Amygdala (tissue), 56 donors: ENCODE results near the gene ALDH1L1.

Source experiments
- DNase-seq, 56 donors: peaks; one replicate each; lab custom pipeline; 2025; lab: John Stamatoyannopoulos, UW

The ALDH1L1 gene

DNA sequence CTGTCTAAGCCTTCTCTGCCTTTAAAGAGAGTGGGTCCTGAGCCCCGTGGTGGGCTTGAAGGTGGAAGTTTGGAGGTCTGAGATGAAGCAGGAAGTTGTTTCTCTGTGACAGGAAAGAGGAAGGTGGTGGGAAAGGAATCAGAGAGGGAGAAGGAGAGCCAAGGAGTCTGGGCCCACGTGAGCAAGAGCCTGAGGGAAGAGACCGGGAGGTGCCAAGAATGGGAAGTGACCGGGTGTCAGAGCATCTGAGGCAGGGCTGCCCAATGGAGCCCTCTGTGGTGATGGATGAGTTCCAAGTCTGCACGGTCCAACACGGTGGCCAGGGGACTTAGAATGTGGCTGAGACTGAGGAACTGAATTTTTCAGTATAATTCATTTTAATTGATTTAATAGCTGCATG, 24.6 kb downstream of the ALDH1L1 start:
- DNase-seq, result no peak

DNA sequence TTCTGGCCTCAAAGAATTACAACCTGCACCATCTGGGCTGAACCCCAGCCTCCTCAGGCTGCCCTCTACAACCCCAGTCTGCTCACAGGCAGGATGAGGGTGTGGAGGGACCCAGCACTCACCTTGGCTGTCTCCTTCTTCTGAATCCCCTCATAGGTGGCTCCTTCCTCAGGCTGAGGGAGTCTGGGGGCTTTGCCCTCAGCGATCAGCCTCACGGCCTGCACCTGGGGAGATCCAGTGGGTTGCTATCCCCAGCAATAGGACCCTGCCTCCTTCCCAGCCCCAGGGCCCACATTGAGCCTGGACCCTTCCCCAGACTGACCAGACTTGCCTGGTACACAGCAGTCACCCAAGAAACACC, 25.1 kb downstream of the ALDH1L1 start:
- DNase-seq, result no peak

DNA sequence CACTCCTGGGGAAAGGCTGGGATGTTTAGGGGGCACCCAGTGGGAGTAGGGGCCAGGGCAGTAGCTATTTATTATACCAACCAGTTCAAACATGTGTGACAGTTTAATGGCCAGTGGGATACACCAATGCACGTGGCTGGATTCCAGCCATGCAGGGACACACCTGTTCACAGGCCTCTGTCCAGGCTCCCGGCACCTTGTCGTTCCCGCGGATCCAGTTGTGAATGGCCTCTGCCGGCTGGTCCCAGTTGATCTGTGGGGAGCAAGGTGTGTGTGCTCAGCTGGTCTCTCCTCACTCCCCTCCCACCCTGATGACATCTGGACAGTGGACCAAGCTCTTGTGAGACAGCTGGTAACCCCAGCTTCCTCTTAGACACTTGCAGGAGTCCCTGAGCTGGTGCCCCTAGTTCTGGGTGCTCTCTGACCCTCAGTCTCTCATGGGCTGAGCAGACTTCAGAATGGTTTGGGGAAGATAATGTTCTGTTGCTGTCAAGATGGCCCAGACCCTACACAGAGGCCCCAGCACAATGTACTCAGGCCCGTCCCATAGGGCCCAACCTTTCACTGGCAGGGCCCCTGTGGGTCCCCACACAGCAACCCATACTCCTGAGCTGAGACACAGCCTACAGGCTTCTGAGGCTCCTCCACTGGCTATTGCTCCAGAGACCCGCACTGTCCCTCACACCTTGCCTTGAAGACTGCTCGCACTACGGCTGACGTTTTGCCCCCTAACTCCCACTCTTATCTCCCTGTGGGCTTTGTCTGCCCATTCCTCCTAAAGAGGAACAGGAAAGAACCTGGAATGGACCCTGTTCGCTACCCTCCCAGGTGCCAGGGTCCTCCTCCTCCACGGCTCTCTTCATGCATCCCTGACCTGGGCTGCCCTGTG, 25.8 kb downstream of the ALDH1L1 start:
- DNase-seq, result no peak

DNA sequence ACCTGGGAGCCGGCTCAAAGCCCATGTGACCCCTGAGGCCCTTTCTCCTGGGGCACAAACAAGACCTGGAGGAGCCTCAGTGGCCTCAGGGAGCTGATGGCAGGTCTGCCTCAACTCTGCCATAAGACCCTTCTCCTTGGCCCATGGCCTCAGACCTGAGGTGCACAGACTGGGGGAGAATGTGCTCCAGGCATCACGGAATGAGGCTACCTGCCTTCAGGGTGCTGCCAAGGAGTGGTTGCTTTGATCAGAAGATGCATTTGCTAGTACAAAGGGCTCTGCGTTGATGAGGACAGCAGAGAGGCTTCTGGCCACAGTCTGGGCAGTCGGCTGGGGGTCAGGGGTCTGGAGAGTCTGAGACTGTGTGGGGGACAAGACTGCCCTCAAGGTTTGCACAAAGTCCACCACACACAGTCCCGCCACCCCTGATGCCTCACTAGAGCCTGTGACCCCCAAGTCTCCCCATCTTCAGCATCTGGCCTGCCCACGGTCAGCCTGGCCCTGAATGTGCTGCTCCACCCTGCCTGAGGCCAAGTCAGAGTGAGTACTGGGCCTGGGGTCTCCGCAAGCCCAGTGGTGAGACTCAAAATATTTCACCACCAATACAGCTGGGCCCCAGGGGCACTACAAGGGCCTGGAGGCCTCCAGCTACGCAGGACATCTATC, 26.6 kb downstream of the ALDH1L1 start:
- DNase-seq, result no peak

DNA sequence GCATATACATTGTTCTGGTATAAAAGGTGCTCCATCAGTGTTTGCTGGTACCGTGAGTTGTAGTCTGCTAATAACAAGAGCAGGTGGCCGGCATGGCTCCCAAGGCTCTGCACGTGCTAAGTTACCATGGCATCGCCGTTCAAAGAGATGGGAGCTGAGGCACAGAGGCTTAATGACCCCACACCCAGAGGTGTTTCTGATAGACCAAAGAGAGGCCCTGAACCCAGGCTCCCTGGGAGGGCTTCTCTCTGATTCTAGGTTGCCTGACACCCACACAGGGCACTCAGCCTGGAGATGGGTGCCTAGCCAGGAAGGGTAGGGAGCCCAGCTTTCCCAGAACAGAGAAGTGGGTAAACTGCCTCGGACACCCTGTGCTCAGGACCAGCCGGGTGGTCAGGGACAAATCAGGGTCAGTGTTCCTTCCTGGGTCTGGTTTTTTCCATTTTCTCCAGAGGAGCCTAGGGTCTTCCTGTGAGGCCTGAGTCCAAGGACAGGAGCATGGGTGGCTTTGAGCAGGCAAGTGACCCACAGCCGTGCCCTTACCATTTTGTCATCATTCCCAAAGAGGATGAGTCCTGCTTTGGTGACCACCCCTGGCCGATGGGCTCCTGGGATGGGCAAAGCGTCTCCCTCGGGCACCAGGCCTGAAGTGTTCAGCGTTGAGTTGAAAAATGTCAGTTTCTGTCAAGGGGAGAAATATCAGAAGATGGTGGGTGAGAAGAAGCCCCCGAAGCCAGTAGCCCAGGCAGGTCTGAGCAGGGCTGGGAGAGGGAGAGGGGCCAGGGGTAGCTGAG, 27.3 kb downstream of the ALDH1L1 start:
- DNase-seq, result no peak

DNA sequence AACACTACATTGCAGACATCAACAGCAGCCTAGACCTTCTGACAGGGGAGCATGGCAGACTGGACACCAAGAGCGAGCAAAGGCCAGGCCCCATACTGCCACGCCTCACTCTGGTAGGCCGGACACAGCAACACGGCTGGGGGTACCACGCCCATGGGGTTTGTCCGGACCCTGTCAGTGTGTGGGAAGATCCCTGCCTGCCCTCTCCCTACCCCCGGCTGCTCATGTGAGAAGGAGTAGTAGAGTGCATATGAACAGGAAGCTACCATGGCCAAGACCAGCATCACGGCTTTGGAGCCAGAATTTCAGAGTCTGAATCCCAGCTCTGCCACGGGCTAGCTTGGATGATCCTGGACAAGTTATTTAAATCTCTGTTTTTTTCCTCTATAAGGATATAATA, 27.9 kb downstream of the ALDH1L1 start:
- no peak for DNase-seq

DNA sequence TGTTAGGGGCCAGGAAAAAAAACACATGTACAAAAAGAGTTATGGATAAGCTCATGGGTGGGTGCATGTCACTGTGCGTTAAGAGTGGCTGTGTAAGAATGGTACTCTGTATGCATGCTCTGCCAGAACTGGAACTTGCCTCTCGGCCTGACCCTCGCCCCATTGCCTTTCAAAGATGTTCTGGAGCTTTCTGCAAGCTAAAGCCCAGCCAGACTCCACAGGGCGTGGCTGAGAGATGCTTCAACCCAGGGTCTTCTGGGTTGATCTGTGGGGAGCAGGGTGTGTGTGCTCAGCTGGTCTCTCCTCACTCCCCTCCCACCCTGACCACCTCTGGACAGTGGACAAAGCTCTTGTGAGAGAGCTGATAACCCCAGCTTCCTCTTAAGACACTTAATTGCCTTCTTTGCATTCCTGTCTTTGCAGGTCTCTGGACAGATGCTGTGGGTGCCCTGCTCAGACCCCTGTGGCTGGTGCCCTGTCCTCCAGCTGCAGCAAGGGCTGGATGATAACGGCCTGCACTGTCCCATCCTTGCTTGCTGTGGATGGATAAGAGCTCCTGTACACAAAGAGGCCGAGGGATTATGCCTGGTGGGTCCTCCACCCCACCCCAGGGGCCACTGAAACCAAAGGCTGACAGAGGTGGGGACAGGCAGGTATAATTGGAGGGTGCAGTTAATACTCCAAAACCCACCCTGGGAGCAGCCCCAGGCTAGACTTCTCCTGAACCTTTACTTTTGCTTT, 28.7 kb downstream of the ALDH1L1 start:
- no peak for DNase-seq

DNA sequence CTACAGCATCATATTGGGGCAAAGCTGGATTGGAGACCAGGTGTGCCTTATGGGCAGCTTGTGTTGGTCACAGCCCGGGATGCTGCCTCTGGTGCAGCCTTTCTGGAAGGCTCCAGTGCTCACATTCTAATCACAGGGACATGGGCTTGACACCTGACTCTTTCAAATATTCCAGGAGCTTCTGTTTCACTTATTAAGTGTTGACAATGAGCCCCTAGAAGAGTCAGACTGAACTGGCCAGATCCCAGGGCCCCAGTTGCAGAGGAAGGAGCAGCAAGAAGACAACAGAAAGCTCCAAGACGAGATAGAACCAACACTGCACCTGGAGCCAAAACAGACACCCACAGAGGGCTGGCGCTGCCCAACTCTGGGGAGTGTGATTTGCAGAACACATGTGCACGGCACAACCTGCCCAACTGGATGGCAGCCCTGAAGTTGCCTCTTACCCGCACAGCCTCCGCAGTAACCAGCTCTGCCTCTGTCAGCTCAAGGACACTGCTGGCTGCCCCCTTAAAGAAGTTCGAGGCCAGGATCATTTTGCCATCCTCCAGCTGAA, 30.3 kb downstream of the ALDH1L1 start:
- DNase-seq, result no peak

DNA sequence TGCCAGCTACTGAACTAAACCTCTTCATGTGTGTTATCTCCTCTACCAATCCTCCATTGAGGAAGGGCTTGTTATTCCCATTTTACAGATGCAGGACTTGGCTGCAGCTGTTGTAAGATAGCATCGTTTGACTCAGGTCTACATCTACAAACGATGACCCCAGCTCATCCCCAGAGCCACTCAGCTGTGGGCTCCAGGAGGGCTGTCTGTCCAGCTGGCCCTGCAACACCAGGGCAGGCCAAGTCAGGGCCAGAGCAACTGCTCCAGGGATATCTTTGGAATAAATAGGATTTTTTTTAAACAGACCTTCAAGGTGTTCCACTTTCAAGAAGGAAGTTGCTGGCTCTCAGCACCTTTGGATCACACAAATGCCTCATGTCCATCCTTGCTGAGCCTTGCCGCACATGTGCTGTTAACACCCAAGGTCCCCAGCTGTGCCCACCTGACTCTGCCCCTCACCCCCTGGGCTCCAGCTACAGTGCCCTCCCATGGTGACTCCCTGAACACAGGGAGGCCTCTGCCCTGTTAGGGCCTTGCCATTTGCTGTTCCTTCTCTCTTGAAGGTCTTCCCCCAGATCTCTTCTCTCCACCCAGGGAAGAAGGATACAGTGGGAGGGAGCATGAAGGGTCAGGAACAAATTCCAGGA, 31.0 kb downstream of the ALDH1L1 start:
- no peak for DNase-seq

DNA sequence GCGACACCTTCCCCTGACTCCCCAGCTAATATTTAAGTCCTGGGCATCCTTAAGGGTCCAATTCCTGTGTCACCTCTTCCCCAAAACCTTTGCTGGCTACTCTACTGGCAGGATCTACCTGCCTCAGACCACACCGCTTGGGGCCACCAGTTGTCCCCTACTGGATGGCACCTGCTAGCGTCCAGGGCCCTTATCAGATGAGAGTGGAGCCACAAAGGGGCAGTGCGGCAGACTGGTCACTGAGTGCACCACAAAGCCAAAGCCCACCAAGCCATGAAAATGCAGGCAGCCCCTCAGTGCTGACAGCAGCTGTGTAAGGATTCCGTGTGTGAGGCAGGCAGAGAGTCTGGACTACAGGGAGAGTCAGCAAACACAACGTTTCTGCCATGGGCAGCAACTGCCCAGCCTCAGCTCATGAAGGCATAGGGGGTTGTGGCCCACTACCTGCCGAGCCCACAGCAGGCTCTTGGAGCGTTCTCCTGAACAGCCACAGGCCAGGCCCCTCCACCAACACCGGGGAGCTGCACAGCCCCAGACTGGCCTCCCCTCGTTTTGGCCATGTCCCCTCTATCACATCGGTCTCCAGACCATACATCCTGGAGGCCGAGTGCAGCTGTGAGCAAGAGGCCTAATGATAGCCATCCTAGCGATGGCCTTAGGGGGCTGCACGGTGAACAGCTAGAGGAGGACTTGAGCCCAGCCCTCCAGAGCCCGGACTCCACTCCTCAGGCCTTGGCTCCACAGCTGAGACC, 32.3 kb downstream of the ALDH1L1 start:
- DNase-seq, result no peak

DNA sequence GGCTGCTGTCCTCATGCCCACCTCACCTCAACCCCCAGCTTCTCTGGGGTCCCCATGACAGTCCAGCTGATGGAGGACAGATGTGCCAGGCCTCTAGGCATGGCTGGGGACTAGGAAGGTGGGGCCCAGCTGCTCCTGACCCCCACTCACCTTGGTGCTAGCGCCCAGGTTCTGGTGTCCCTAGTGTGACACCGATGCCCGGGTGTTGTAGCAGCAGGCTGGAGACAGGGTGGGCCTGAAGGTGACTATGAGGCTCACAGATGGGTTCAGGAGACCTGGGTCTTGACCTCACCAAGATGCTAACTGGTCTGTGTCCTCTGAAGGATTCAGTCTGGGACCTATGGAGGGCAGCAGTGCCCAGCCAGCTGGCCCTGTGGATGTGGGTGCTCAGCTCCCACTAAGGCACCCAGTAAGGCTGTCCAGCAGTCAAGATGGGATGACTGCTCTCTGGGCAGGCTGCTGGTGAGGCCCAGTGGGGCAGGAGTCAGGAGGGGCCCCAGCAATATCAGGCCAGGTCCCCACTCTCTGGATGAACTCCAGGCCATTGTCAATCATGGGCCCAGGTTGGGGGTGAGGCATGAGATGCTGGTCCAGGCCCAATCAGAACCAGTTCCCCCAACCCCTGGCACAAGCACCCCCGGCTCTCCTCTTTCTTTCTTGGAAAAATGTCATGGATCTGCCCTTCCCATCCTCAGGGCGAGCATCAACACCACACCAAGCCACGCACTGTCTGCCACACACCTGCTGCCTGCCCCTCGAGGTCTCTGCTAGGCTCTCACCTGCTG, 33.0 kb downstream of the ALDH1L1 start:
- no peak for DNase-seq

DNA sequence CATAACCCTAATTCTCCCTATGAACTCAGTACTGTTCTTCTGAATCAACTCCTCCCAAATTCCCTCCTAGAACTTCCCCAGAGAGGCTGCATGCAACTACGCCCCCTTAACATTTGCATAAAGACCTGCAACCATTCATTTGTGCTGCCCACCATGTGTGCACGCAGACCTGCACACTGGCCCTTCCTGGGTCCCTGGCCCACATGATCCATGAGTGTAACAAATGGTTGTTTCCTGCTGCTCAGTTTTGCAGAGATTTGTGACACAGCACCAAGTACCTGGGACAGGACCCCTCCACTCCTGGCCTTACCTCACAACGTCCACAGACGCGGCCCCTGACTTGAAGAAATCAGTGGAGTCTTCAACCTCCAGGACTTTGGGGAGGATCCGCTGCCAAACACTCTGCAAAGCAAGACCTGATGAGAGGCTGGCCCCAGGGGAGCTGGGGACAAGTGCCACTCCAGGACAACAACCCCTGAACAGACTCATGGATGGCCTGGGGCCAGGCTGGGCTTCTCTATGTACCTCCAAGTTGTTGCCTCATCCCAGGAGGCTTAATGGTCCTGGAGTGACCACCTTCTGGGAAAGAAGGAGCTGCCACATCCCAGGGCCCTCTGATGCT, 33.8 kb downstream of the ALDH1L1 start:
- no peak for DNase-seq

DNA sequence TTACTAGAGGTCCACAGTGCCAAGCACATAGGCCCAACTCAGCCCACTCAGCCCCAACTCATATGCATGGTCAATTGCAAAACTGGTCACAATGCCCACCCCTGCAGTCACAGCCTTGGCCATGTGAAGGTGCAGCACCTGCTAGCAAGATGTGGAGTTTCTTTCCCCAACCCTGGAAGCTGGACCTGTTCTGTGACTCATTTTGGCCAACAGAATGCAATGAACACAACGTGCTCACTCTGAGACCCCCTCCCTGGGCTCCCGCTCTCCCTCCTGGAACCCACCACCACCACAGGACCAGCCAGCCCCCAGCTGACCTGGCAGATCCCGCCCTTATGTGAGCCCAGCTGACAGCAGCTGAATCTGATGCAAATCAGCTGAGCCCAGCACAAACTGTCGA, 34.4 kb downstream of the ALDH1L1 start:
- no peak for DNase-seq

DNA sequence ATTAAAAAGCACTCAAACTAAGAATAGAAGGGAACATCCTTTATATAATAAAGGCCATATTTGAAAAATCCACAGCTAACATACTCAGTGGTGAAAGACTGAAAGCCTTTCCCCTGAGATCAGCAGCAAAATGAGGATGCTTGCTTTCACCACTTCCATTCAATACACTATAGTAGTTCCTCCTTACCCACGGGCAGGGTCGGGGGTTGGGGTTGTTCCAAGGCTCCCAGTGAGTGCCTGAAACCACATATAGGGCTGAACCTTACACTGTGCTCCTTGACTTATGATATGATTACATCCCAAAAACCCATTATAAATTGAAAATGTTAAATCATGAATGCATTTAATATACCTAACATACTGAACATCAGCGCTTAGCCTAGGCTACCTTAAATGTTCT, 37.7 kb downstream of the ALDH1L1 start:
- DNase-seq, result no peak

DNA sequence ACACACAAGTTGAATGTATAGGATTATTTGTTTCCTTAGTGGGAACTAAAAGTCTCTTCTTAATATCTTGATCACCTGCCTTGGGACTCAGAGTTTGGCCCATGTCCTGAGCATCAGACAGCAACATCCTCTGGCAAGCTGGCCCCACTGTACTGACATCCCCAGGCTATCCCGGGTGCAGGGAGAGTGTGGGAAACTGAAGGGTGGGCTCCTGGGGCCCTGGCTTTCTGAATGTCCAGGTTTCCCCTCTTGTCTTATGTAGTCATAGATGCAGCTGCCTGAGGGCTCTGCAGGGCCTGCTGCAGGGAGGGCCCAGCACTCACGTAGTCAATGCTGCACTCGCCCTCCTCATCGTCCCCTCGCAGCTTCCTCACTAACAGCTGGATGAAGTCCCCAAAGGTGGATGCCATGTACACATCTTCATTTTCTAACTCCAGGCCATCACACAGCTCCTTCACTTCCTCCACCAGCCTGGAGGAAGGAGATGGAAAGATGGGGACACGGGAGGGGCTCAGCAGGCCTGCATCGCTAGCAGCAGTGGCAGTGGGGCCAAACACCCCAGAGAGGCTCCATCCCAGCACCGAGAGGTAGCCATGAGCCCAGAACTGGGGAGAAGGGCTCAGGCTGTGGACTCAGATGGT, 42.8 kb downstream of the ALDH1L1 start:
- no peak for DNase-seq

DNA sequence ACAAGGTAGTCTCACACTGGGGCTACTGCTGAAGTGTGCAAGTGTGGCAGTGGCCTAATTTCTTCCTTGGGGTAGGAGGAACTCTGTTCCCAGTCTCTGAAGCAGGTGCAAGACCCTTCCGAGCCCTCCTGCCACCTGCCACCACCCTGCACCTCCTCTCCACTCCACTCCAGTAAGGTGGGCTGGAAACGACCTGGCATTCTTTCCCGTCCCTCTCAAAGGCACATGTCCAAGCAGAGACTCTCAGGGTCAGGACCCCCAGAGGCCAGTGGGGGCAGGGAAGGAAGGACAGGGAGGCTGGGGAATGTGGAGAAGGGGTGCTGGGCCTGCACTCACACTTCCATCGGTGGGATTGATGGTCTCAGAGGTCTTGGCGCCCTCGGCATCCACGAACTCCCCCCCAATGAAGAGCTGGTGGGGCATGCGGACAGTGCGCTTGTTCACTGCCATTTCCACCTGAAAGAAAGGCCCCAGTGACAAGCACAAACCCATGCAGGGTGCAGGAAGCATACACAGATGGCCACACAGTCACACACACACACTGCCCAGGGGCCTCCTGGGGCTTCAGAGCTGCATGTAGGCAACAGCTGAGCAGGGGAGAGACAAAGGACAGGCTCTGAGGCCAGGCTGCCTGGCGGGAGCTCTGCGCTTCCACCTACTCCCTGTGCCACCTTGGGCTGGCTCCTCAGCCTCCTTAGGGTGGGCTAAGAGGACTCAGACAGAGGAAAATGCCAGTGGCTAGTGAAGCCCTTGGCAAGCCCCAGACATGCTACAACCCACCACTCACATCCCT, 43.8 kb downstream of the ALDH1L1 start:
- DNase-seq, result no peak
